Inflammatory macrophage treated with lipopolysaccharide for 1 hour (primary cell): ENCODE results near the gene SPAAR.
"Not testable (repeated sequence)": the region's sequence is repeated elsewhere in the genome, so short reads cannot be mapped to it uniquely, and the experiment has no call there.

ENCODE experiments used
- DNase-seq, 2 donors: peaks; one replicate each; pipeline ENCODE4 v3.0.0-alpha.2; 2020 to 2022

Gene SPAAR

GRCh38 chr9:35923927-35924763 is 14.9 kb downstream of the SPAAR start:
- peak; percentile 17 to 53 for DNase-seq

- DNase-seq, result no peak
Observed at GRCh38 chr9:35928591-35929452, 19.5 kb downstream of the SPAAR start.

GRCh38 chr9:35929453-35929718 is 20.1 kb downstream of the SPAAR start:
- DNase-seq, result no peak

- no peak for DNase-seq
Observed at GRCh38 chr9:35930521-35930920, 21.2 kb downstream of the SPAAR start.

GRCh38 chr9:35930989-35931388 is 21.7 kb downstream of the SPAAR start:
- DNase-seq, result no peak

GRCh38 chr9:35932735-35933134 is 23.4 kb downstream of the SPAAR start:
- DNase-seq, result no peak

- no peak for DNase-seq
Observed at GRCh38 chr9:35933550-35934067, 24.3 kb downstream of the SPAAR start.

GRCh38 chr9:35934069-35934468 is 24.8 kb downstream of the SPAAR start:
- DNase-seq, result not testable (repeated sequence)

- no peak for DNase-seq
Observed at GRCh38 chr9:35935261-35935660, 26.0 kb downstream of the SPAAR start.

- DNase-seq, result no peak
Observed at GRCh38 chr9:35935755-35936509, 26.6 kb downstream of the SPAAR start.

- DNase-seq, result no peak
Observed at GRCh38 chr9:35937227-35937626, 27.9 kb downstream of the SPAAR start.

GRCh38 chr9:35938474-35939356 is 29.4 kb downstream of the SPAAR start:
- no peak for DNase-seq

GRCh38 chr9:35939679-35940250 is 30.5 kb downstream of the SPAAR start:
- no peak for DNase-seq

GRCh38 chr9:35940458-35941407 is 31.4 kb downstream of the SPAAR start:
- DNase-seq, result no peak

GRCh38 chr9:35942286-35942685 is 33.0 kb downstream of the SPAAR start:
- no peak for DNase-seq

GRCh38 chr9:35944173-35944572 is 34.9 kb downstream of the SPAAR start:
- DNase-seq, result no peak

GRCh38 chr9:35944841-35945240 is 35.6 kb downstream of the SPAAR start:
- no peak for DNase-seq

- peak; percentile 53 to 69 for DNase-seq
Observed at GRCh38 chr9:35945341-35946018, 36.2 kb downstream of the SPAAR start.

GRCh38 chr9:35948451-35948850 is 39.2 kb downstream of the SPAAR start:
- DNase-seq, result no peak

- DNase-seq, result no peak
Observed at GRCh38 chr9:35948901-35949318, 39.6 kb downstream of the SPAAR start.
